Tibial nerve (tissue), 4 donors: ENCODE measurements around the gene DDIT3. TPM values are rescaled to one million over a fixed set of nuclear protein-coding genes. Genes with fewer than 3 reads are reported as not detected.

Experiments
- DNase-seq, 2 donors: peaks; one replicate each; pipeline ENCODE4 v3.0.0-alpha.2; 2019; ENCODE audit warnings: low spot score in 2 of 2
- H3K27ac ChIP-seq, 4 donors: fragments of 200-600 bp; sonication (generic) in 3 of 4; one replicate each; pipeline ENCODE4 v1.5.1; 2017 to 2019; ENCODE audit warnings: mild to moderate bottlenecking in 1 of 4
- H3K27me3 ChIP-seq, 2 donors: fragments of 200-600 bp; sonication (generic) in 1 of 2; one replicate each; pipeline versions ENCODE4 v1.5.1 to v1.6.0; 2017 to 2019
- H3K36me3 ChIP-seq, 3 donors: fragments of 200-600 bp; sonication (generic); one replicate each; pipeline ENCODE4 v1.5.1; 2018 to 2019
- H3K4me1 ChIP-seq, 4 donors: fragments of 200-600 bp; sonication (generic) in 3 of 4; one replicate each; pipeline ENCODE4 v1.5.1; 2017 to 2019
- H3K4me3 ChIP-seq, 4 donors: fragments of 200-600 bp; sonication (generic) in 3 of 4; one replicate each; pipeline ENCODE4 v1.5.1; 2017 to 2019; ENCODE audit warnings: mild to moderate bottlenecking in 1 of 4, moderate library complexity in 1 of 4
- H3K9me3 ChIP-seq, 4 donors: fragments of 200-600 bp; sonication (generic) in 3 of 4; one replicate each; pipeline ENCODE4 v1.5.1; 2017 to 2019
- EP300 ChIP-seq, 2 donors: sonication (generic); formaldehyde crosslinking; IDR thresholded peaks; one replicate each; pipeline ENCODE4 v1.6.1; 2017; ENCODE audit warnings: antibody characterized with exemption in 2 of 2, mild to moderate bottlenecking in 1 of 2
- POLR2A ChIP-seq, 2 donors: fragments of 450-650 bp; IDR thresholded peaks; one replicate each; pipeline ENCODE4 v1.6.1; 2017; ENCODE audit warnings: antibody characterized with exemption in 2 of 2, mild to moderate bottlenecking in 2 of 2, moderate library complexity in 2 of 2
- WGBS, 2 donors: methylation state at CpG; one replicate each; pipeline ENCODE4 v1.1.5; 2018; 5-methylcytosine and 5-hydroxymethylcytosine counted together
- total RNA-seq, 4 donors: library from RNA; depleted of rRNA; stranded (reverse); fragments of >200 nt; gene quantifications; one replicate each; pipeline ENCODE4 v1.1.0, GENCODE V29; 2016
- TF ChIP-seq, protein P1 (sequence below), 5 experiments: fragments of 200-600 bp in 3 of 5; fragments of 450-650 bp in 2 of 5; sonication (generic) in 3 of 5; IDR thresholded peaks; one replicate each; pipeline ENCODE4 v1.5.1; 2016 to 2019; ENCODE audit warnings: antibody characterized with exemption in 5 of 5, mild to moderate bottlenecking in 3 of 5, moderate library complexity in 2 of 5

DDIT3 gene
- total RNA-seq, 4 donors from 2014 or later = 35.2 to 49.2 (median 42.1) TPM

DNA sequence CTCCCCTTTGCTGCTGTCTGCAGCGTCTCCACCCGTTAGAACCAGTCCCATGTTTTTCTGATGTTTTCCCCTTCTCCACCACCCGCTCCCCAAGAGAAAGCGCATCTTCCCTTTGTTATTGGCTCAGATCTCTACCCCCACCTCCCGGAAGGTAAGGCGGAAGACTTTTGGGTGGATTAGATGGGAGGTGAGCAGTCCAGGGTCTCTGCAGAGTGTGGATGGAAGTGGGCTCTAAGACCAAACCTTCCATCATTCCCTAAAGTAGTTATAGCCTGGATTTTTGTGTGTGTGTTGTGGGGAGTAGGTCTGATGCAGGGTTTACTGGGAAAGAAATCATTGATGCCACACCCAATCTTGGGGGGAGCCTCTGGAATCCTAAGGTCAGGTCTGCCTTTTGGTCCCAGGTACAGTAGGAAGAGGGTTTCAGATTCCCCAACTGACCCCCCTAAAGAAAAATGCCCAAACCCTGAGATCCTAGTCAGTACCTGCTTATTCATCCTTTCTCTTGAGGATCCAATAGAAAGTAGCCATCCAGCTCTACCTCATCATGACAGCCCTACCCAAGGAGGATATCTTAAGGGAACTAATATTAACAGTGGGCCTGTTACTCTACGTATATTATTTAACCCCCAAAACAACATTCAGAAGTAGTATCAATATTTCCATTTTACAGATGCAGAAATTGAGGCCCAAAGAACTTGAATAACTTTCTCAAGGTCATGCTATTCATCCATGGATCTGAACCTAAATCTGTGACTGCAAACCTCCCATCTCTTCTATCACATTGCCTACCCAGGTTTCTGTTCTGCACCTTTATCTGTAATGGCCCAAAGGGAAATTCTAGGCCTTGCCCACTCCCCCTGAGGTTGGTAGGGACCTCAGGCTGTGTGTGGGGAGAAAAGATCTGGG lies 30.6 kb upstream of the DDIT3 start:
- Histone ChIP-seq H3K27me3 (peaks cover 2 to 28% of the 10 kb centered on the region in 2 donors), H3K4me1 (peaks cover 0 to 23% (median 12%) of the 10 kb centered on the region in 4 donors), H3K9me3 (no peaks in the 10 kb centered on the region), H3K27ac (peak overlapping the region in 3 of 4 donors; percentile 45 to 51 (median 48)), H3K4me3 (peak overlapping the region in 3 of 4 donors; percentile 43 to 51 (median 50)), H3K36me3 (no peaks in the 10 kb centered on the region)
- no peak for DNase-seq
- WGBS, 2 donors = 55 to 63% methylated on average over 7 of the region's 7 CpGs
- TF ChIP-seq, protein P1, sequence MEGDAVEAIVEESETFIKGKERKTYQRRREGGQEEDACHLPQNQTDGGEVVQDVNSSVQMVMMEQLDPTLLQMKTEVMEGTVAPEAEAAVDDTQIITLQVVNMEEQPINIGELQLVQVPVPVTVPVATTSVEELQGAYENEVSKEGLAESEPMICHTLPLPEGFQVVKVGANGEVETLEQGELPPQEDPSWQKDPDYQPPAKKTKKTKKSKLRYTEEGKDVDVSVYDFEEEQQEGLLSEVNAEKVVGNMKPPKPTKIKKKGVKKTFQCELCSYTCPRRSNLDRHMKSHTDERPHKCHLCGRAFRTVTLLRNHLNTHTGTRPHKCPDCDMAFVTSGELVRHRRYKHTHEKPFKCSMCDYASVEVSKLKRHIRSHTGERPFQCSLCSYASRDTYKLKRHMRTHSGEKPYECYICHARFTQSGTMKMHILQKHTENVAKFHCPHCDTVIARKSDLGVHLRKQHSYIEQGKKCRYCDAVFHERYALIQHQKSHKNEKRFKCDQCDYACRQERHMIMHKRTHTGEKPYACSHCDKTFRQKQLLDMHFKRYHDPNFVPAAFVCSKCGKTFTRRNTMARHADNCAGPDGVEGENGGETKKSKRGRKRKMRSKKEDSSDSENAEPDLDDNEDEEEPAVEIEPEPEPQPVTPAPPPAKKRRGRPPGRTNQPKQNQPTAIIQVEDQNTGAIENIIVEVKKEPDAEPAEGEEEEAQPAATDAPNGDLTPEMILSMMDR (IDR thresholded peaks at IDR 0.05) = no peak
- TF ChIP-seq EP300 (IDR thresholded peaks at IDR 0.05) (no peak), POLR2A (IDR thresholded peaks at IDR 0.05) (no peak)

DNA sequence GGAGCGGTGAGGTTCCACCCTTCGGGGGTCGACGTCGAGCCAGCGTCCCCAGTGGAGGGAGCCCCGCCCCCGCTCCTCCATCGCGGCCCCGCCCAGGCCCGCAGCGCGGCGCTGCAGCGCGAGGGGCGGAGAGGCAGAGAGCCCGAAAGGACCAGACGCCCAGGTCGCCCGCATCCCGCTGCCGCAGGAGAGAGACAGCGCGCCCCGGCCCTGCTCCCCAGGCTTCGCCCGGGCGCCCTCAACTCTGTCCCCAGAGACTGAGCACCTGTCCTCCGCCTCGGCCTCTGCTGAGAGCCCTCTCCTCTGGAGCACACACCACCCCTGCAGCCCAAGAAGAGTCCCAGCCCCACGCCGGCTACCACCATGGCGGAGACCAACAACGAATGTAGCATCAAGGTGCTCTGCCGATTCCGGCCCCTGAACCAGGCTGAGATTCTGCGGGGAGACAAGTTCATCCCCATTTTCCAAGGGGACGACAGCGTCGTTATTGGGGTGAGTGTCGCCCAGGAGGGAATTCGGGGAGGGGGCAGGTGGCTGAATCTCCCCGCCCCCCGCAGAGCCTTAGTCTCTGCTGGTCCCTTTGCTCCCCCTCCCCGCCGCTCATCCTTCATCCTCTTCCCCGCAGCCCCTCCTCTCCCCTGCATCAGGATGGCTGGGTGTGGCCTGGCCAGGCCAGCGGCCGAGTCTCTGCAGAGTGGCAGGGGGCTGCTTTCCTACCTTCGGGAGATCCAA lies 29.8 kb upstream of the DDIT3 start, which contains the start of gene KIF5A:
TSS of gene KIF5A (plus strand) at position 136 of the 732 bp plus-strand sequence. CDS start at position 364, 228 bp downstream.
- no peak for DNase-seq
- Histone ChIP-seq H3K27me3 (peaks cover 2 to 28% of the 10 kb centered on the region in 2 donors), H3K4me1 (peaks cover 3 to 31% (median 19%) of the 10 kb centered on the region in 4 donors), H3K4me3 (peak within 1 kb of the TSS; percentile 28 to 51 (median 46)), H3K36me3 (no peaks in the 10 kb centered on the region), H3K9me3 (no peaks in the 10 kb centered on the region), H3K27ac (peak within 1 kb of the TSS; percentile 4 to 51 (median 46))
- WGBS, 2 donors = 5 to 8% methylated on average over 17 to 50 of the region's 52 CpGs
- TF ChIP-seq POLR2A (IDR thresholded peaks at IDR 0.05) (peak in 1 of 2 donors; percentile 20), EP300 (IDR thresholded peaks at IDR 0.05) (peak in 1 of 2 donors; percentile 24)
- TF ChIP-seq, protein P1 (IDR thresholded peaks at IDR 0.05) = no peak

DNA sequence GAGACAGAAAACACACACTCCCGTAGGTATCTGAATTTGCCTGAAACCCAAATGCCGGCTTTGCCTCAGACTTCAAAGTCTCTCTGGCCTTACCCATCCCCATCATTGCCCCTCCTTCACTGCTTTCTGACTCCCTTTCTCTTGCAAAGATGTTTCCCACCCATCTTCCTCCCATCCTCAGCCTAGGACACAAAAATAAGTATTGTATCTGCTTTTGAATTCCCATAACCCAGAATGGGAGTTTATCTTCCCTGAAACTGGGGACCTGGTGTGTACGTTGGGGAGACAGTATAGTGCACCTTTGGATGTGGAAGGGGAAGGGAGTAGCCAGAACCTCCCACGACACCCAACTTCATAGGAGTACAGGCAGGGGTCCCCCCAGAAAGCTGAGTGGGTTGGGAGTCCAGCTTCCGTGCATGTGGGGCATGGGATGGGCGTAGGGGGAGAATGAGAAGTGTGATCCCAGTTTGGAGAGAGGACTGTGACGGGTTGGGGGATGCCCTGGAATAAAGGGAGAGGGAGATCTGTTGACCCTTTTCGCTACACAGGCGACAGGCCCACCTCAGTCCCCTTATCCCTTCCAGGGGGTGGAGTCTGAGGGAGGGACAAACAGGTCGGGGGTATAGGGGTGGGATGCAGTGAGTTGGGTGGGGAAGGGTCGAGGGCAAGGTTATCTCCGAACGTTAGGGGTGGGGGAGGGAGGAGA lies 29.0 kb upstream of the DDIT3 start:
- Histone ChIP-seq H3K4me1 (peaks cover 3 to 39% (median 22%) of the 10 kb centered on the region in 4 donors), H3K27me3 (peaks cover 2 to 28% of the 10 kb centered on the region in 2 donors), H3K4me3 (peak overlapping the region; percentile 28 to 51 (median 46)), H3K36me3 (no peaks in the 10 kb centered on the region), H3K27ac (peak overlapping the region; percentile 4 to 51 (median 46)), H3K9me3 (no peaks in the 10 kb centered on the region)
- no peak for DNase-seq
- TF ChIP-seq EP300 (IDR thresholded peaks at IDR 0.05) (no peak), POLR2A (IDR thresholded peaks at IDR 0.05) (no peak)
- TF ChIP-seq, protein P1 (IDR thresholded peaks at IDR 0.05) = no peak
- WGBS, 2 donors = 33 to 41% methylated on average over 13 of the region's 13 CpGs

DNA sequence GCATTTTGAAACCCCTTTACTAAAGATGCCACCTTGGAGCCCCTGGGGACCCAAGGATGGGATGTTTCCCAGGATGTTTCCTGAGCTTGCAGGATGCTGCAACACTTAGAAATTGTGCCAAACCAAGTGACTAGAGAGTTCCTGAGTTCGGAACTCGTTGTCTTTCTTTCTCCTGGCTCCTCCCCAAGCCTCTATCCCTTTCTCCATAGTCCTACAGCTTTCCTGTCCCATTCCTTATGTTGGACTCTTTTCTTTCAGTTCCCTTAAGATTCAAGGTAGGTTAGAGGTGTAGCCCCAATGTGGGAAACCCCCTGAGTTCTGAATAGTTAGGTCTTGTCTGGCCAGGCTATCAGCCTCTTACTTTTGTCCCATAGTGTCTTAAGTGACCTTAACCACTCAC lies 28.2 kb upstream of the DDIT3 start:
- Histone ChIP-seq H3K36me3 (peaks cover 0 to 3% (median 0%) of the 10 kb centered on the region in 3 donors), H3K27me3 (peaks cover 2 to 28% of the 10 kb centered on the region in 2 donors), H3K27ac (no peak overlapping the region), H3K9me3 (no peaks in the 10 kb centered on the region), H3K4me3 (no peak overlapping the region), H3K4me1 (peaks cover 3 to 47% (median 22%) of the 10 kb centered on the region in 4 donors)
- TF ChIP-seq, protein P1 (IDR thresholded peaks at IDR 0.05) = no peak
- no peak for TF ChIP-seq POLR2A (IDR thresholded peaks at IDR 0.05)
- no peak for TF ChIP-seq EP300 (IDR thresholded peaks at IDR 0.05)
- 57 to 65% methylated on average over 2 of the region's 2 CpGs for WGBS, 2 donors
- DNase-seq = no peak
